Astrocyte (in vitro differentiated cells and primary cell): ENCODE data around the gene PXDC1.

Experiments
- EZH2 ChIP-seq: IDR thresholded peaks from 2 replicates; pipeline ENCODE4 v1.6.1; 2012; ENCODE audit warnings: mild to moderate bottlenecking, low read length, inconsistent platforms; ENCODE audit not compliant: insufficient read depth
- TF ChIP-seq, protein P1 (sequence below): IDR thresholded peaks from 2 replicates; pipeline ENCODE4 v1.5.1; 2011; ENCODE audit warnings: low read depth, mild to moderate bottlenecking, inconsistent platforms, low read length, moderate library complexity; ENCODE audit not compliant: insufficient read depth

DNA sequence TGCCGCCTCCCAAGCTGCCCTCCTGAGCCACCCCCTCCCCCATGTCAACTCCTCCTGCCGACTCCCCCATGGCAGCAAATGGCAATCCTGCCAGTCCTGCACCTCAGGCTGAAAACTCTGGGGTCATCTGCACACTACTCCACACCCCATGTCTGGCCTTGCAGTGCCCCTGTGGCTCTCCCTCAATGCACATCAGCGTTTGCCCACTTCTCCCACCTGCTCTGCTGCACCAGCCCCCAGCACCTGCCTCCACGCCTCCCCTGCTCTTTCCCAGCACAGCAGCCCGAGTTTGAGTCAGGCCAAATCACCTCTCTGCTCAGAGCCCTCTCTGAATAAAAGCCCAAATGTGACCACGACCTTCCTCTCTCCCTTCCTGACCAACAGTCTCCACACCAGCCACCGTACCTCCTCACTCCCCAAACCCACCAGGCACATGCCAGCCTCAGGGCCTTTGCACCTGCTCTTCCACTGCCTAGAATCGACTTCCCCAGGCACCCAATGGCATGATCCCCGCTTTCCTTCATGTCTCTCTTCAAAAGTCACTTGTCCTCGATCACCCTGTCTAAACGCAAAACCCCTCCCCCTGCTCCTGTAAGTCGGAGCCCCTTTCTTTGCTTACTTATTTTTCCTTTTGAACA, 4.3 kb downstream of the PXDC1 start:
- TF ChIP-seq, protein P1, sequence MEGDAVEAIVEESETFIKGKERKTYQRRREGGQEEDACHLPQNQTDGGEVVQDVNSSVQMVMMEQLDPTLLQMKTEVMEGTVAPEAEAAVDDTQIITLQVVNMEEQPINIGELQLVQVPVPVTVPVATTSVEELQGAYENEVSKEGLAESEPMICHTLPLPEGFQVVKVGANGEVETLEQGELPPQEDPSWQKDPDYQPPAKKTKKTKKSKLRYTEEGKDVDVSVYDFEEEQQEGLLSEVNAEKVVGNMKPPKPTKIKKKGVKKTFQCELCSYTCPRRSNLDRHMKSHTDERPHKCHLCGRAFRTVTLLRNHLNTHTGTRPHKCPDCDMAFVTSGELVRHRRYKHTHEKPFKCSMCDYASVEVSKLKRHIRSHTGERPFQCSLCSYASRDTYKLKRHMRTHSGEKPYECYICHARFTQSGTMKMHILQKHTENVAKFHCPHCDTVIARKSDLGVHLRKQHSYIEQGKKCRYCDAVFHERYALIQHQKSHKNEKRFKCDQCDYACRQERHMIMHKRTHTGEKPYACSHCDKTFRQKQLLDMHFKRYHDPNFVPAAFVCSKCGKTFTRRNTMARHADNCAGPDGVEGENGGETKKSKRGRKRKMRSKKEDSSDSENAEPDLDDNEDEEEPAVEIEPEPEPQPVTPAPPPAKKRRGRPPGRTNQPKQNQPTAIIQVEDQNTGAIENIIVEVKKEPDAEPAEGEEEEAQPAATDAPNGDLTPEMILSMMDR: no peak
- no peak for TF ChIP-seq EZH2
